Neural cell (in vitro differentiated cells): ENCODE measurements around the gene TUBB4B. TPM values are rescaled to one million over a fixed set of nuclear protein-coding genes. Genes with fewer than 3 reads are reported as not detected.

Source experiments
- H2AFZ ChIP-seq: fragments of 200-600, 300-800 bp; sonication (generic), shearing (Covaris generic); 2 replicates; pipeline ENCODE4 v1.6.0; 2014; ENCODE audit warnings: low read depth, mild to moderate bottlenecking, antibody characterized with exemption, low read length, moderate library complexity
- H3F3A ChIP-seq: fragments of 200-600 bp; shearing (Covaris generic); 2 replicates; pipeline ENCODE4 v1.6.1; 2016; ENCODE audit warnings: mild to moderate bottlenecking, moderate library complexity, mixed read lengths, antibody characterized with exemption, low read length; ENCODE audit not compliant: insufficient read depth, poor library complexity, severe bottlenecking
- H3K27ac ChIP-seq: fragments of 200-600, 300-800 bp; sonication (generic), shearing (Covaris generic); 2 replicates; pipeline ENCODE4 v1.5.1; 2014; ENCODE audit warnings: mild to moderate bottlenecking, low read length, moderate library complexity
- H3K27me3 ChIP-seq: fragments of 300-800, 200-600 bp; sonication (generic), shearing (Covaris generic); 2 replicates; pipeline ENCODE4 v1.6.0; 2014; ENCODE audit warnings: mild to moderate bottlenecking, low read depth, low read length, moderate library complexity; ENCODE audit not compliant: insufficient read depth
- H3K36me3 ChIP-seq: fragments of 300-800, 200-600 bp; sonication (generic), shearing (Covaris generic); 2 replicates; pipeline ENCODE4 v1.5.1; 2014; ENCODE audit warnings: mild to moderate bottlenecking, antibody characterized with exemption, low read length, moderate library complexity; ENCODE audit not compliant: insufficient read depth
- H3K4me2 ChIP-seq: fragments of 300-800, 200-600 bp; sonication (generic), shearing (Covaris generic); 2 replicates; pipeline ENCODE4 v1.6.0; 2014; ENCODE audit warnings: mild to moderate bottlenecking, low read length
- H3K4me3 ChIP-seq: fragments of 300-800, 200-600 bp; sonication (generic), shearing (Covaris generic); 2 replicates; pipeline ENCODE4 v1.5.1; 2014; ENCODE audit warnings: mild to moderate bottlenecking, low read length, moderate library complexity
- H3K79me2 ChIP-seq: fragments of 200-600 bp; shearing (Covaris generic); replicated peaks from 2 replicates; pipeline ENCODE4 v1.6.0; 2014; ENCODE audit warnings: mild to moderate bottlenecking, low read length, moderate library complexity; ENCODE audit not compliant: insufficient read depth
- H3K9ac ChIP-seq: fragments of 300-800, 200-600 bp; sonication (generic), shearing (Covaris generic); 2 replicates; pipeline ENCODE4 v1.6.1; 2016; ENCODE audit warnings: mild to moderate bottlenecking, low read length, mixed read lengths
- H3K9me2 ChIP-seq: fragments of 200-600 bp; shearing (Covaris generic); 2 replicates; pipeline ENCODE4 v1.6.1; 2016; ENCODE audit warnings: mild to moderate bottlenecking, low read length, mixed read lengths; ENCODE audit not compliant: insufficient read depth
- H3K9me3 ChIP-seq: fragments of 200-600, 300-800 bp; sonication (generic), shearing (Covaris generic); 2 replicates; pipeline ENCODE4 v1.6.1; 2016; ENCODE audit warnings: mild to moderate bottlenecking, mixed run types, low read length, moderate library complexity, mixed read lengths
- H4K20me1 ChIP-seq: fragments of 200-600 bp; shearing (Covaris generic); 2 replicates; pipeline ENCODE4 v1.6.1; 2016; ENCODE audit warnings: mild to moderate bottlenecking, mixed run types; ENCODE audit not compliant: insufficient read depth
- CTCF ChIP-seq: fragments of 450-650 bp; IDR thresholded peaks from 2 replicates; pipeline ENCODE4 v1.5.1; 2014; ENCODE audit warnings: antibody characterized with exemption, mild to moderate bottlenecking, moderate library complexity; ENCODE audit not compliant: poor library complexity, severe bottlenecking
- EP300 ChIP-seq: fragments of 450-650 bp; conservative IDR thresholded peaks from 2 replicates; pipeline ENCODE4 v1.6.1; 2014; ENCODE audit warnings: antibody characterized with exemption, mild to moderate bottlenecking, moderate library complexity; ENCODE audit not compliant: poor library complexity, severe bottlenecking
- EZH2 ChIP-seq: fragments of 200-600, 300-800 bp; shearing (Covaris generic), sonication (generic); IDR thresholded peaks from 2 replicates; pipeline ENCODE4 v1.6.1; 2014; ENCODE audit warnings: antibody characterized with exemption, low read length, borderline replicate concordance, mild to moderate bottlenecking; ENCODE audit not compliant: insufficient read depth, poor library complexity, severe bottlenecking
- MXI1 ChIP-seq: fragments of 450-650 bp; conservative IDR thresholded peaks from 2 replicates; pipeline ENCODE4 v1.6.1; 2014; ENCODE audit warnings: antibody characterized with exemption, mild to moderate bottlenecking; ENCODE audit not compliant: poor library complexity, severe bottlenecking
- POLR2AphosphoS5 ChIP-seq: IDR thresholded peaks from 2 replicates; pipeline ENCODE4 v1.6.1; 2012
- RAD21 ChIP-seq: fragments of 450-650 bp; conservative IDR thresholded peaks from 2 replicates; pipeline ENCODE4 v1.6.1; 2014; ENCODE audit warnings: antibody characterized with exemption, mild to moderate bottlenecking, moderate library complexity
- SMC3 ChIP-seq: fragments of 450-650 bp; conservative IDR thresholded peaks from 2 replicates; pipeline ENCODE4 v1.6.1; 2014; ENCODE audit warnings: antibody characterized with exemption, mild to moderate bottlenecking, moderate library complexity; ENCODE audit not compliant: poor library complexity
- TAF1 ChIP-seq: IDR thresholded peaks from 2 replicates; pipeline ENCODE4 v1.6.1; 2012; ENCODE audit warnings: low read depth
- polyA plus RNA-seq: library from polyadenylated mRNA; depleted of rRNA; stranded (reverse); fragments of >200 nt; gene quantifications from 2 replicates; pipeline ENCODE4 v1.2.3, GENCODE V29; 2014
- TF ChIP-seq, protein P1 (sequence below): IDR thresholded peaks from 2 replicates; pipeline ENCODE4 v1.6.1; 2012; ENCODE audit warnings: borderline replicate concordance

TUBB4B gene
- polyA plus RNA-seq, 1 donor from 2014 or later, result 60.3 TPM

DNA sequence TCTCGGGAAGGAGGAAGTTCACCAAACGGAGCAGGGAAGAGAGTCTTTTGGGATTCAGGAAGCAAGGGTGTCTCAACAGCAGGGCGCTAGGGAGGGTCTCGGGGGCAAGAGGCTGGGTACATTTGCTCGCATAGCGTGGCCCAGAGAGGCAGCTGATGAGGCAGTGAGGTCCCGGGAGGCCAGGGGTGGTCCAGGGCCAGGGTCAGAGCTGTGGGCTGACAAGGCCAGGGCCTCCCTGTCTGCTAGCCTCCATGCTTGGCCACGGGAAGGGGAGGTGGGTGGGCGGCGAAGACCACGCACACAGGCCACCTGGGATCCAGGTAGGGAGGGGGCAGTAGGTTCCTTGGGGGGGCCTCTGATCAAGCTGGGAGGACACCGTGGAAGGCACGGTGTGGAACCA lies 29.6 kb upstream of the TUBB4B start:
- H3F3A ChIP-seq, result no peaks in the 10 kb centered on the region

GRCh38 chr9:137212520-137212919 lies 28.6 kb upstream of the TUBB4B start:
- Histone ChIP-seq H3K4me2 (no peak overlapping the region), H3K79me2 (no peaks in the 10 kb centered on the region), H3K27ac (no peak overlapping the region), H2AFZ (no peak overlapping the region), H3K27me3 (no peaks in the 10 kb centered on the region), H3F3A (no peaks in the 10 kb centered on the region), H3K9ac (no peak overlapping the region), H4K20me1 (no peaks in the 10 kb centered on the region), H3K4me3 (no peak overlapping the region), H3K9me2 (no peaks in the 10 kb centered on the region), H3K36me3 (no peaks in the 10 kb centered on the region), H3K9me3 (no peaks in the 10 kb centered on the region)
- TF ChIP-seq EP300 (no peak), POLR2AphosphoS5 (no peak), MXI1 (no peak), TAF1 (no peak), EZH2 (no peak)

More for the DNA sequence above, 29.6 kb upstream of the TUBB4B start:
- no peak overlapping the region for H3K4me3 ChIP-seq
- no peak overlapping the region for H3K9ac ChIP-seq
- no peak overlapping the region for H3K27ac ChIP-seq
- no peak overlapping the region for H3K4me2 ChIP-seq
- no peaks in the 10 kb centered on the region for H3K36me3 ChIP-seq
- H3K27me3 ChIP-seq, result no peaks in the 10 kb centered on the region
- H3K9me2 ChIP-seq, result no peaks in the 10 kb centered on the region
- TF ChIP-seq CTCF (no peak), SMC3 (no peak), EP300 (no peak), EZH2 (no peak), MXI1 (no peak), POLR2AphosphoS5 (no peak), RAD21 (no peak), TAF1 (no peak)
- TF ChIP-seq, protein P1, sequence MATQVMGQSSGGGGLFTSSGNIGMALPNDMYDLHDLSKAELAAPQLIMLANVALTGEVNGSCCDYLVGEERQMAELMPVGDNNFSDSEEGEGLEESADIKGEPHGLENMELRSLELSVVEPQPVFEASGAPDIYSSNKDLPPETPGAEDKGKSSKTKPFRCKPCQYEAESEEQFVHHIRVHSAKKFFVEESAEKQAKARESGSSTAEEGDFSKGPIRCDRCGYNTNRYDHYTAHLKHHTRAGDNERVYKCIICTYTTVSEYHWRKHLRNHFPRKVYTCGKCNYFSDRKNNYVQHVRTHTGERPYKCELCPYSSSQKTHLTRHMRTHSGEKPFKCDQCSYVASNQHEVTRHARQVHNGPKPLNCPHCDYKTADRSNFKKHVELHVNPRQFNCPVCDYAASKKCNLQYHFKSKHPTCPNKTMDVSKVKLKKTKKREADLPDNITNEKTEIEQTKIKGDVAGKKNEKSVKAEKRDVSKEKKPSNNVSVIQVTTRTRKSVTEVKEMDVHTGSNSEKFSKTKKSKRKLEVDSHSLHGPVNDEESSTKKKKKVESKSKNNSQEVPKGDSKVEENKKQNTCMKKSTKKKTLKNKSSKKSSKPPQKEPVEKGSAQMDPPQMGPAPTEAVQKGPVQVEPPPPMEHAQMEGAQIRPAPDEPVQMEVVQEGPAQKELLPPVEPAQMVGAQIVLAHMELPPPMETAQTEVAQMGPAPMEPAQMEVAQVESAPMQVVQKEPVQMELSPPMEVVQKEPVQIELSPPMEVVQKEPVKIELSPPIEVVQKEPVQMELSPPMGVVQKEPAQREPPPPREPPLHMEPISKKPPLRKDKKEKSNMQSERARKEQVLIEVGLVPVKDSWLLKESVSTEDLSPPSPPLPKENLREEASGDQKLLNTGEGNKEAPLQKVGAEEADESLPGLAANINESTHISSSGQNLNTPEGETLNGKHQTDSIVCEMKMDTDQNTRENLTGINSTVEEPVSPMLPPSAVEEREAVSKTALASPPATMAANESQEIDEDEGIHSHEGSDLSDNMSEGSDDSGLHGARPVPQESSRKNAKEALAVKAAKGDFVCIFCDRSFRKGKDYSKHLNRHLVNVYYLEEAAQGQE, result no peak
- no peaks in the 10 kb centered on the region for H4K20me1 ChIP-seq
- H3K79me2 ChIP-seq, result peaks cover 2% of the 10 kb centered on the region
- no peaks in the 10 kb centered on the region for H3K9me3 ChIP-seq
- H2AFZ ChIP-seq, result no peak overlapping the region
